Testis (tissue), 3 donors: ENCODE measurements around the gene ANTXR2. TPM values are rescaled to one million over a fixed set of nuclear protein-coding genes. Genes with fewer than 3 reads are reported as not detected.

Experiments
- DNase-seq: peaks from one replicate; pipeline ENCODE4 v3.0.0-alpha.2; 2019
- H3K27ac ChIP-seq, 2 donors: fragments of 200-600 bp; sonication (generic); one replicate each; pipeline ENCODE4 v1.5.1; 2019
- H3K27me3 ChIP-seq: fragments of 200-600 bp; sonication (generic); one replicate; pipeline ENCODE4 v1.5.1; 2019
- H3K36me3 ChIP-seq: fragments of 200-600 bp; sonication (generic); one replicate; pipeline ENCODE4 v1.5.1; 2017; ENCODE audit warnings: low read depth; ENCODE audit errors: missing control alignments
- H3K4me1 ChIP-seq: fragments of 200-600 bp; sonication (generic); one replicate; pipeline ENCODE4 v1.5.1; 2019
- H3K4me3 ChIP-seq, 2 donors: fragments of 200-600 bp; sonication (generic); one replicate each; pipeline ENCODE4 v1.5.1; 2017 to 2019
- H3K9me3 ChIP-seq: fragments of 200-600 bp; sonication (generic); one replicate; pipeline ENCODE4 v1.5.1; 2017
- CTCF ChIP-seq, 3 experiments: fragments of 450-650 bp in 2 of 3; fragments of 200-600 bp in 1 of 3; sonication (generic) in 1 of 3; IDR thresholded peaks; one replicate each; pipeline ENCODE4 v1.5.1; 2016 to 2019; ENCODE audit warnings: antibody characterized with exemption in 3 of 3, mild to moderate bottlenecking in 2 of 3, moderate library complexity in 1 of 3
- POLR2A ChIP-seq: fragments of 450-650 bp; IDR thresholded peaks from one replicate; pipeline ENCODE4 v1.6.1; 2017; ENCODE audit warnings: antibody characterized with exemption, mild to moderate bottlenecking, moderate library complexity
- WGBS, 2 donors: methylation state at CpG; one replicate each; pipeline ENCODE4 v1.1.5; 2018; 5-methylcytosine and 5-hydroxymethylcytosine counted together
- intact Hi-C: fragments of 100-400 bp; cut with DNase I; formaldehyde crosslinking; loops from one replicate; pipeline ENCODE4 v1.15.1; 2023; ENCODE audit warnings: low total_unique reads
- polyA plus RNA-seq: library from polyadenylated mRNA; stranded (reverse); fragments of 350-450 nt; fragmentation: Illumina TruSeq; extraction: RNeasy Lipid Tissue Mini Kit (QIAGEN cat#74804); gene quantifications from one replicate; pipeline ENCODE4 v1.2.3, GENCODE V29; 2014; ENCODE audit warnings: low read depth, low replicate concordance; ENCODE audit not compliant: insufficient read depth
- total RNA-seq, 2 donors: library from RNA; depleted of rRNA; stranded (reverse); fragments of >200 nt; gene quantifications; one replicate each; pipeline ENCODE4 v1.2.3, GENCODE V29; 2016

Gene ANTXR2
- total and polyA plus RNA-seq, 3 donors from 2014 or later, result 23.8 to 30.8 (median 30.4) TPM

GRCh38 chr4:80090090-80090489 is 17.1 kb upstream of the ANTXR2 start:
- Histone ChIP-seq H3K27me3 (no peaks in the 10 kb centered on the region), H3K27ac (no peak overlapping the region), H3K4me1 (no peaks in the 10 kb centered on the region), H3K4me3 (no peak overlapping the region), H3K36me3 (no peaks in the 10 kb centered on the region), H3K9me3 (no peaks in the 10 kb centered on the region)
- DNase-seq, result no peak
- intact Hi-C loops, result no loop called here
- TF ChIP-seq CTCF (IDR thresholded peaks at IDR 0.05) (no peak), POLR2A (no peak)
- WGBS, 2 donors, result 70 to 72% methylated on average over 1 of the region's 1 CpG

GRCh38 chr4:80088471-80088870 is 15.4 kb upstream of the ANTXR2 start:
- DNase-seq, result no peak
- TF ChIP-seq POLR2A (no peak), CTCF (IDR thresholded peaks at IDR 0.05) (no peak)
- Histone ChIP-seq H3K9me3 (no peaks in the 10 kb centered on the region), H3K36me3 (no peaks in the 10 kb centered on the region), H3K4me3 (no peak overlapping the region), H3K27ac (no peak overlapping the region), H3K4me1 (no peaks in the 10 kb centered on the region), H3K27me3 (no peaks in the 10 kb centered on the region)
- WGBS, 2 donors, result 92 to 96% methylated on average over 1 of the region's 1 CpG
- intact Hi-C loops, result no loop called here

- no peak overlapping the region for H3K4me3 ChIP-seq
- H3K36me3 ChIP-seq, result no peaks in the 10 kb centered on the region
- TF ChIP-seq CTCF (IDR thresholded peaks at IDR 0.05) (no peak), POLR2A (no peak)
- no peak overlapping the region for H3K27ac ChIP-seq
- no peaks in the 10 kb centered on the region for H3K4me1 ChIP-seq
- DNase-seq, result no peak
- 79 to 82% methylated on average over 5 of the region's 5 CpGs for WGBS, 2 donors
- intact Hi-C loops, result no loop called here
- H3K27me3 ChIP-seq, result no peaks in the 10 kb centered on the region
- H3K9me3 ChIP-seq, result no peaks in the 10 kb centered on the region
Measured at GRCh38 chr4:80086296-80086695, 13.3 kb upstream of the ANTXR2 start.

GRCh38 chr4:80085081-80085480 is 12.1 kb upstream of the ANTXR2 start:
- TF ChIP-seq CTCF (IDR thresholded peaks at IDR 0.05) (no peak), POLR2A (no peak)
- H3K4me3 ChIP-seq, result no peak overlapping the region
- intact Hi-C loops, result no loop called here
- no peaks in the 10 kb centered on the region for H3K4me1 ChIP-seq
- 91 to 95% methylated on average over 3 of the region's 3 CpGs for WGBS, 2 donors
- no peaks in the 10 kb centered on the region for H3K27me3 ChIP-seq
- no peak overlapping the region for H3K27ac ChIP-seq
- no peaks in the 10 kb centered on the region for H3K9me3 ChIP-seq
- no peaks in the 10 kb centered on the region for H3K36me3 ChIP-seq
- DNase-seq, result no peak

GRCh38 chr4:80082693-80083092 is 9.7 kb upstream of the ANTXR2 start:
- Histone ChIP-seq H3K27ac (no peak overlapping the region), H3K9me3 (no peaks in the 10 kb centered on the region), H3K4me3 (no peak overlapping the region), H3K4me1 (no peaks in the 10 kb centered on the region), H3K36me3 (no peaks in the 10 kb centered on the region), H3K27me3 (no peaks in the 10 kb centered on the region)
- intact Hi-C loops, result no loop called here
- TF ChIP-seq CTCF (IDR thresholded peaks at IDR 0.05) (no peak), POLR2A (no peak)
- DNase-seq, result no peak
- 90 to 97% methylated on average over 2 of the region's 2 CpGs for WGBS, 2 donors
